Mucosa of rectum (tissue), 2 donors: Measurements from ENCODE around the gene SNX24.
"Not testable (repeated sequence)": the region's sequence is repeated elsewhere in the genome, so short reads cannot be mapped to it uniquely, and the experiment has no call there.

Source experiments
- H3K27ac ChIP-seq, 2 donors: one replicate each; pipeline ENCODE4 v1.7.0; 2013; ENCODE audit warnings: inconsistent platforms in 2 of 2, low read depth in 2 of 2, low read length in 2 of 2
- H3K27me3 ChIP-seq, 2 donors: one replicate each; pipeline ENCODE4 v1.7.0; 2013; ENCODE audit warnings: low read length in 2 of 2; ENCODE audit not compliant: control insufficient read depth in 2 of 2, insufficient read depth in 2 of 2
- H3K36me3 ChIP-seq, 2 donors: one replicate each; pipeline ENCODE4 v1.7.0; 2013; ENCODE audit warnings: low read length in 2 of 2; ENCODE audit not compliant: control insufficient read depth in 2 of 2, insufficient read depth in 2 of 2
- H3K4me1 ChIP-seq, 2 donors: one replicate each; pipeline ENCODE4 v1.7.0; 2013; ENCODE audit warnings: low read length in 2 of 2, mild to moderate bottlenecking in 1 of 2; ENCODE audit not compliant: control insufficient read depth in 2 of 2, insufficient read depth in 2 of 2
- H3K4me3 ChIP-seq, 2 donors: one replicate each; pipeline ENCODE4 v1.7.0; 2013; ENCODE audit warnings: low read length in 2 of 2
- H3K9ac ChIP-seq, 2 donors: one replicate each; pipeline ENCODE4 v1.7.0; 2013; ENCODE audit warnings: low read length in 2 of 2, low read depth in 1 of 2, mild to moderate bottlenecking in 1 of 2
- H3K9me3 ChIP-seq, 2 donors: one replicate each; pipeline ENCODE4 v1.7.0; 2013; ENCODE audit warnings: low read length in 2 of 2; ENCODE audit not compliant: control insufficient read depth in 2 of 2
- donor health status: healthy.
- donor health status: Normal muscosa, but diverticular disease.

SNX24 gene

DNA sequence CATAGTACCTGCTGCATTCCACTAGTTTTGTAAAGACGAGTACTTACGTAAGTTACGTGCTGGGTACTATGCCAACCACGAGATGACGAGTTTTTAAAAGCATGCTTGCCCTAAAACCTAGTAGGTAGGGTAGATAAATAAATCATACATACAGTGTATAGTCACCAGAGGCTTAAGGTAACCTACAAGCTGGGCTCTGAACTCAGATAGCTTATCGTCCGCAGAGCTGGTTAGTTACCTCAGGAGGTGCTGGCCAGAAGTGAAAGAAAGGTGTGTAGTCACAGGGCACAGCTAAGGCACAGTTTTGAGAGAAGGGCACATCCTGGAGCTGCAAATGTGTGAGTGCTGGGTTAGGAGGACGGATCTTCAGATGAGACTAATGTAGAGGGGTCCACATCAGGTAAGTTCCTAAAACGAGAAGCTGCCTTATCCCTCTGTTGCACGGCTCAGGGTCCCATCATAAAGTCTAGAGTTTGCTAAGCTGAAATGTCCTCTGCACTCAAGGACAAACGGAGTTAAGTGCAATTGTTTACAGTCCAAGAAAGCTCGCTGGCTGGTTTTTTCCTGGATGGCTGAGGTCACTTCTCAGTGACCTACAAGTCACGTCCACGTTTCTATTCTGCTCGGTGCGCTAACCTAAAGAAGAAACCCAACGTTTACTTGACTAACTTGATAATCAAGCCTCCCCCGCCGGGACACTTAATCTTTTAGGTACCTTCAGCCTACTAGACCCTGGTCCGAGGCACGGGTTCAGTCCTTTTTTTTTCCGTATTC, 1.1 kb upstream of the SNX24 start:
- no peaks in the 10 kb centered on the region for H3K9me3 ChIP-seq
- H3K9ac ChIP-seq, result peak overlapping the region; percentile 44 to 78
- H3K27me3 ChIP-seq, result no peaks in the 10 kb centered on the region
- H3K27ac ChIP-seq, result peak overlapping the region; percentile 90
- H3K4me1 ChIP-seq, result peaks cover 5 to 14% of the 10 kb centered on the region in 2 donors
- no peaks in the 10 kb centered on the region for H3K36me3 ChIP-seq
- peak overlapping the region; percentile 74 to 87 for H3K4me3 ChIP-seq

- H3K9ac ChIP-seq, result peak overlapping the region; percentile 44 to 78
- H3K27me3 ChIP-seq, result no peaks in the 10 kb centered on the region
- no peaks in the 10 kb centered on the region for H3K9me3 ChIP-seq
- no peaks in the 10 kb centered on the region for H3K36me3 ChIP-seq
- H3K27ac ChIP-seq, result peak overlapping the region; percentile 90
- H3K4me1 ChIP-seq, result peaks cover 5 to 14% of the 10 kb centered on the region in 2 donors
- peak overlapping the region; percentile 74 to 87 for H3K4me3 ChIP-seq
Observed at GRCh38 chr5:122844910-122845228, 544 bp upstream of the SNX24 start.

- H3K36me3 ChIP-seq, result no peaks in the 10 kb centered on the region
- H3K4me1 ChIP-seq, result peaks cover 5 to 14% of the 10 kb centered on the region in 2 donors
- H3K9ac ChIP-seq, result peak overlapping the region; percentile 61 to 78
- peak overlapping the region; percentile 90 for H3K27ac ChIP-seq
- peak overlapping the region; percentile 74 to 87 for H3K4me3 ChIP-seq
- no peaks in the 10 kb centered on the region for H3K27me3 ChIP-seq
- H3K9me3 ChIP-seq, result no peaks in the 10 kb centered on the region
Observed at GRCh38 chr5:122846051-122846550, 688 bp downstream of the SNX24 start.

- Histone ChIP-seq H3K4me3 (no peak overlapping the region), H3K9me3 (no peaks in the 10 kb centered on the region), H3K4me1 (peaks cover 5 to 14% of the 10 kb centered on the region in 2 donors), H3K27me3 (no peaks in the 10 kb centered on the region), H3K27ac (no peak overlapping the region), H3K36me3 (no peaks in the 10 kb centered on the region), H3K9ac (no peak overlapping the region)
Observed at GRCh38 chr5:122847687-122848081, 2.3 kb downstream of the SNX24 start.

DNA sequence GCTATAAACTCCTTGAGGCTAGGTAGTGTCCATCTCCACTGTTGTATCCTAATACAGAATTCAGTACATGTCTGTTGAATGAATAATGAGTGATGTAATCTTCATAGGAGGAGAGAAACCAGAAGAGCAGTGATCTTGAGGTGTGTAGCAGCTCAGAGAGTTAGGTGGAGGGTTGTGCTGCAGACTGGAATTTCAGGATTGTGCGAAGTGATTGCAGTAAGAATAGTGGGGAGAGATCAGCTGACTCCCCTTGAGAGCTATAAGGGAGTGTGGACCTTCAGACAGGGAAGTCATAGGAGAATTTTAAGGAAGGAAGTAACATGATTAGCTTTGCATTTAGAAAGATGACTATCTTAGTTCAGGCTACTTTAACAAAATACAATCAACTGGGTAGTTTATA, 4.4 kb downstream of the SNX24 start:
- Histone ChIP-seq H3K36me3 (no peaks in the 10 kb centered on the region), H3K4me1 (peaks cover 0 to 7% of the 10 kb centered on the region in 2 donors), H3K27ac (no peak overlapping the region), H3K27me3 (no peaks in the 10 kb centered on the region), H3K4me3 (no peak overlapping the region), H3K9me3 (no peaks in the 10 kb centered on the region), H3K9ac (no peak overlapping the region)

- H3K9me3 ChIP-seq, H3K27me3 ChIP-seq, H3K9ac ChIP-seq, H3K4me1 ChIP-seq, H3K36me3 ChIP-seq, H3K4me3 ChIP-seq, H3K27ac ChIP-seq: not testable (repeated sequence)
Observed at GRCh38 chr5:122857538-122857937, 12.1 kb downstream of the SNX24 start.

GRCh38 chr5:122858451-122858850, 13.0 kb downstream of the SNX24 start:
- H3K27ac ChIP-seq, result no peak overlapping the region
- no peaks in the 10 kb centered on the region for H3K4me1 ChIP-seq
- H3K9ac ChIP-seq, result no peak overlapping the region
- no peaks in the 10 kb centered on the region for H3K27me3 ChIP-seq
- H3K36me3 ChIP-seq, result no peaks in the 10 kb centered on the region
- no peak overlapping the region for H3K4me3 ChIP-seq
- H3K9me3 ChIP-seq, result no peaks in the 10 kb centered on the region

GRCh38 chr5:122863240-122863639, 17.8 kb downstream of the SNX24 start:
- no peaks in the 10 kb centered on the region for H3K27me3 ChIP-seq
- H3K27ac ChIP-seq, result no peak overlapping the region
- H3K9ac ChIP-seq, result no peak overlapping the region
- H3K9me3 ChIP-seq, result no peaks in the 10 kb centered on the region
- no peaks in the 10 kb centered on the region for H3K4me1 ChIP-seq
- peaks cover 0 to 3% of the 10 kb centered on the region in 2 donors for H3K36me3 ChIP-seq
- H3K4me3 ChIP-seq, result no peak overlapping the region

- H3K27me3 ChIP-seq, result no peaks in the 10 kb centered on the region
- H3K4me1 ChIP-seq, result no peaks in the 10 kb centered on the region
- no peaks in the 10 kb centered on the region for H3K9me3 ChIP-seq
- H3K4me3 ChIP-seq, result no peak overlapping the region
- H3K9ac ChIP-seq, result no peak overlapping the region
- no peak overlapping the region for H3K27ac ChIP-seq
- H3K36me3 ChIP-seq, result peaks cover 0 to 3% of the 10 kb centered on the region in 2 donors
Observed at GRCh38 chr5:122863721-122864120, 18.3 kb downstream of the SNX24 start.

DNA sequence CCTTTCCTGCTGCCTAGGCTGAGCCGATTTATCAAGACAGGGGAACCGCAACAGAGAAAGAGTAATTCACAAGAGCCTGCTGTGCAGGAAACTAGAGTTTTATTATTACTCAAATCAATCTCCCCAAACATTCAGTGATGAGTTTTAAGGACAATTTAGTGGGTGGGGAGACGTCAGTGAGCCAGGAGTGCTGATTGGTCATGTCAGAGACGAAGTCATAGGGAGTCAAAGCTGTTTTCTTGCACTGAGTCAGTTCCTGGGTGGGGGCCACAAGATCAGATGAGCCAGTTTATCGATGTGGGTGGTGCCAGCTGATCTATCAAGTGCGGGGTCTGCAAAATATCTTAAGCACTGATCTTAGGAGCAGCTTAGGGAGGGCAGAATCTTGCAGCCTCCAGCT, 19.0 kb downstream of the SNX24 start:
- H3K9me3 ChIP-seq, result no peaks in the 10 kb centered on the region
- no peak overlapping the region for H3K27ac ChIP-seq
- no peak overlapping the region for H3K4me3 ChIP-seq
- H3K27me3 ChIP-seq, result no peaks in the 10 kb centered on the region
- peaks cover 0 to 3% of the 10 kb centered on the region in 2 donors for H3K36me3 ChIP-seq
- H3K4me1 ChIP-seq, result no peaks in the 10 kb centered on the region
- H3K9ac ChIP-seq, result no peak overlapping the region
